ENCODE results near the gene NUDT9. TPM values are rescaled to one million over a fixed set of nuclear protein-coding genes. Genes with fewer than 3 reads are reported as not detected.

Gene NUDT9
- total RNA-seq, 1 donor from 2014 or later = 20.9 TPM

Small RNA genes within 50 kb of the gene (small RNA-seq; reads per million reads assigned to genes)
- not detected for gene RN7SL681P

Other genes with a start within 250 kb of the NUDT9 start
- 175 TPM for gene KLHL8, start 202.0 kb upstream of the NUDT9 start, total RNA-seq
- gene HSD17B13, start 99.7 kb upstream of the NUDT9 start, total RNA-seq = 0.47 TPM
- gene HSD17B11, start 31.4 kb upstream of the NUDT9 start, total RNA-seq = 51.8 TPM
- gene SPARCL1, start 106.8 kb downstream of the NUDT9 start, total RNA-seq = 54.9 TPM
- 0.16 TPM for gene DSPP, start 186.0 kb downstream of the NUDT9 start, total RNA-seq
- gene DMP1, start 227.7 kb downstream of the NUDT9 start, total RNA-seq = 0.16 TPM

All from occipital lobe (tissue), 2 donors.